ENCODE measurements around the gene QARS1. TPM values are rescaled to one million over a fixed set of nuclear protein-coding genes. Genes with fewer than 3 reads are reported as not detected.

QARS1 gene
- polyA plus RNA-seq, 1 donor (not counting 4 experiments of a cell fraction or from before 2014, with no cell fraction given) = 131 TPM

- Histone ChIP-seq H3K9me1 (ENCODE audit: control insufficient read depth, extremely low read depth, insufficient read depth, low read length) (no peaks in the 10 kb centered on the region), H4K20me1 (ENCODE audit: control insufficient read depth, extremely low read depth, insufficient read depth, low read length) (no peaks in the 10 kb centered on the region), H3K27me3 (ENCODE audit: control insufficient read depth, extremely low read depth, insufficient read depth, low read length) (no peaks in the 10 kb centered on the region), H3K4me2 (ENCODE audit: control insufficient read depth, extremely low read depth, insufficient read depth, low read depth, low read length) (no peak overlapping the region), H3K27ac (ENCODE audit: control insufficient read depth, insufficient read depth, low read length) (no peak overlapping the region), H3K36me3 (ENCODE audit: control insufficient read depth in 2 of 2, extremely low read depth in 1 of 2, insufficient read depth in 2 of 2, low read length in 2 of 2) (peaks cover 39 to 45% of the 10 kb centered on the region in 2 experiments), H3K79me2 (ENCODE audit: control insufficient read depth, insufficient read depth, low read length) (peaks cover 12% of the 10 kb centered on the region), H2AFZ (ENCODE audit: control insufficient read depth, low read length) (no peak overlapping the region), H3K9me3 (ENCODE audit: control insufficient read depth, low read depth, low read length) (no peaks in the 10 kb centered on the region), H3K4me3 (ENCODE audit: control insufficient read depth in 2 of 3, extremely low read depth in 1 of 3, insufficient read depth in 2 of 3, low read depth in 1 of 3, low read length in 3 of 3) (no peak overlapping the region), H3K4me1 (ENCODE audit: control insufficient read depth, extremely low read depth, insufficient read depth, low read length) (peaks cover 12% of the 10 kb centered on the region), H3K9ac (ENCODE audit: control insufficient read depth, extremely low read depth, insufficient read depth, low read length) (no peak overlapping the region)
- TF ChIP-seq EZH2 (IDR thresholded peaks at IDR 0.05; ENCODE audit: low read length) (no peak), CTCF (optimal IDR thresholded peaks at IDR 0.05 in 1 of 3, IDR thresholded peaks at IDR 0.05 in 1 of 3, conservative IDR thresholded peaks at IDR 0.05 in 1 of 3; ENCODE audit: extremely low read depth in 1 of 3, insufficient read depth in 2 of 3, low read length in 3 of 3) (no peak)
- DNase-seq (ENCODE audit: low read depth, low spot score) (no peak), FAIRE-seq (no peak)
- dilution Hi-C loops (cut with MboI; ENCODE audit: extremely low pct_ligation_motif_present, low sequenced_read_pairs) = no loop called here
These were observed 5.5 kb downstream of the QARS1 start for GRCh38 chr3:49098910-49099630.

GRCh38 chr3:49098429-49098828, 6.1 kb downstream of the QARS1 start:
- Histone ChIP-seq H3K27ac (ENCODE audit: control insufficient read depth, insufficient read depth, low read length) (no peak overlapping the region), H3K4me1 (ENCODE audit: control insufficient read depth, extremely low read depth, insufficient read depth, low read length) (peaks cover 6% of the 10 kb centered on the region), H2AFZ (ENCODE audit: control insufficient read depth, low read length) (no peak overlapping the region), H3K27me3 (ENCODE audit: control insufficient read depth, extremely low read depth, insufficient read depth, low read length) (no peaks in the 10 kb centered on the region), H3K4me2 (ENCODE audit: control insufficient read depth, extremely low read depth, insufficient read depth, low read depth, low read length) (no peak overlapping the region), H4K20me1 (ENCODE audit: control insufficient read depth, extremely low read depth, insufficient read depth, low read length) (no peaks in the 10 kb centered on the region), H3K4me3 (ENCODE audit: control insufficient read depth in 2 of 3, extremely low read depth in 1 of 3, insufficient read depth in 2 of 3, low read depth in 1 of 3, low read length in 3 of 3) (no peak overlapping the region), H3K9me1 (ENCODE audit: control insufficient read depth, extremely low read depth, insufficient read depth, low read length) (no peaks in the 10 kb centered on the region), H3K9me3 (ENCODE audit: control insufficient read depth, low read depth, low read length) (no peaks in the 10 kb centered on the region), H3K9ac (ENCODE audit: control insufficient read depth, extremely low read depth, insufficient read depth, low read length) (no peak overlapping the region), H3K36me3 (ENCODE audit: control insufficient read depth in 2 of 2, extremely low read depth in 1 of 2, insufficient read depth in 2 of 2, low read length in 2 of 2) (peaks cover 39 to 42% of the 10 kb centered on the region in 2 experiments), H3K79me2 (ENCODE audit: control insufficient read depth, insufficient read depth, low read length) (peaks cover 6% of the 10 kb centered on the region)
- dilution Hi-C loops (cut with MboI; ENCODE audit: extremely low pct_ligation_motif_present, low sequenced_read_pairs) = no loop called here
- DNase-seq (ENCODE audit: low read depth, low spot score) (no peak), FAIRE-seq (no peak)
- TF ChIP-seq CTCF (optimal IDR thresholded peaks at IDR 0.05 in 1 of 3, IDR thresholded peaks at IDR 0.05 in 1 of 3, conservative IDR thresholded peaks at IDR 0.05 in 1 of 3; ENCODE audit: extremely low read depth in 1 of 3, insufficient read depth in 2 of 3, low read length in 3 of 3) = no peak
- TF ChIP-seq EZH2 (IDR thresholded peaks at IDR 0.05; ENCODE audit: low read length) = no peak
